GM10847 (cell line): ENCODE results near the gene KIRREL1.

ENCODE experiments used
- POLR2A ChIP-seq: IDR thresholded peaks from 2 replicates; pipeline ENCODE4 v1.6.1; 2011; ENCODE audit not compliant: insufficient read length; ENCODE audit errors: extremely low read depth

Gene KIRREL1

DNA sequence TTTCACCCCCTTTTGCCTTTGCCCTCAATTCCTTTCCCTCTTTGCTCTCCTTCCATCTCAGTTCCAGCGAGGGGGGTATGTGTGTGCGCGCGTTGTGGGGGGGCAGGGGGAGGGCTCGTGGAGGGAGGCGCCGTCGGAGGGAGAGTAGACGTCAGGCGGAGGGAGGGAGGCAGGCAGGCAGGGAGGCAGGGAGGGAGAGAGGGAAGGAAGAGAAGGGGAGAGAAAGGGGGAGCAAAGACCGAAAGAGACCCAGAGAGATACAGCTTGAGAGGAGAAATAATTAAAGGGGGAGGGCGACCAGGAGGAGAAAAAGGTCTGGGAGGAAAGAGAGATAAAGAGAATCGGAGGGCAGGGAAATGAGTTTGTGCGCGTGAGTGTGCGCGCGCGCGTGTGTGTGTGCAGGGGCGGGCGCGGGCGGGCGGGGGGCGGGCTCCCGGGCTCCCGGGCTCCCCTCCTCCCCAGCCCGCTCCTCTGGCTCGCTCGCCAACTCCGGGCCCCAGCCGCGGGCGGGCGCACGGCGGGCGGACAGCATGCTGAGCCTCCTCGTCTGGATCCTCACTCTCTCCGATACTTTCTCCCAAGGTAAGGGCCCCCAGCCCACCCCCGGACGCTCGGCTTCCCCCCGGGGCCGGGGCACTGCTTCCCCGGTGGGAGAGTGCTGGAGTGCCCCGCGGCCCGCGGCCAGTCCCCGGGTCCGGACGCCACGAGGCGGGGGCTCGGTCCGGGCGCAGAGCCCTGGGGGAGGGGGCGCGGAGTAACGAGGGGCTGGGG is at the start of gene KIRREL1:
Gene KIRREL1, plus strand, starts transcription at position 499 of the 771 bp plus-strand sequence. Its CDS starts 32 bp downstream, at position 531.
- TF ChIP-seq POLR2A, result no peak

DNA sequence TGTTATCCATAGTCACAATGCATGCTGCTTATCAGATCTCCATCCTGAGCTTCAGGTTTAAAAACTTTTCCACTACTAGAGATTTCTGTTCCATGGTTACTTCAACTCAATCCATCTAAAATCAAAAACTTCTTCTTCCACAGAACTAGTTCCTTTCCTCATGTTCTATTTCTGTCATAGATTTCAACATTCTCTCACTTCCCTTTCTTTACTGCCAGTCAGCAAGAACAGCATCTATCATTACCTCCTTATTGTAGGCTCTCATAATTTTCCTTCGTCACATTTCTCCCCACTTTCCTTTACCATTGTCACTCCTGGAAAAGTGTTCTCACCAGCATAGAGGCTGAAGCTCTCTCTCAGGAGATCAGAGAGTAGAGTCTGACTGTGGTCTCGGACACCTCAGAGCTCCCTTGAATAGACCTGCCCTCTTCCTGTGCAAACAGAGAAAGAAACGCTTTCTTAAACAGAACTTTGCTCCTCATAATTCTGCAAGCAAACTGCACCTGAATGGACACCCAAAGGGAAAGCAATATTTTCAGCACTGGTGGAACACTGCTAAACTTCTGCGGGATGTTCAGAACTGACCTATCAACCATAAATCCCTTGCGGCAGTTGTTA is 48.7 kb upstream of the KIRREL1 start:
- no peak for TF ChIP-seq POLR2A

DNA sequence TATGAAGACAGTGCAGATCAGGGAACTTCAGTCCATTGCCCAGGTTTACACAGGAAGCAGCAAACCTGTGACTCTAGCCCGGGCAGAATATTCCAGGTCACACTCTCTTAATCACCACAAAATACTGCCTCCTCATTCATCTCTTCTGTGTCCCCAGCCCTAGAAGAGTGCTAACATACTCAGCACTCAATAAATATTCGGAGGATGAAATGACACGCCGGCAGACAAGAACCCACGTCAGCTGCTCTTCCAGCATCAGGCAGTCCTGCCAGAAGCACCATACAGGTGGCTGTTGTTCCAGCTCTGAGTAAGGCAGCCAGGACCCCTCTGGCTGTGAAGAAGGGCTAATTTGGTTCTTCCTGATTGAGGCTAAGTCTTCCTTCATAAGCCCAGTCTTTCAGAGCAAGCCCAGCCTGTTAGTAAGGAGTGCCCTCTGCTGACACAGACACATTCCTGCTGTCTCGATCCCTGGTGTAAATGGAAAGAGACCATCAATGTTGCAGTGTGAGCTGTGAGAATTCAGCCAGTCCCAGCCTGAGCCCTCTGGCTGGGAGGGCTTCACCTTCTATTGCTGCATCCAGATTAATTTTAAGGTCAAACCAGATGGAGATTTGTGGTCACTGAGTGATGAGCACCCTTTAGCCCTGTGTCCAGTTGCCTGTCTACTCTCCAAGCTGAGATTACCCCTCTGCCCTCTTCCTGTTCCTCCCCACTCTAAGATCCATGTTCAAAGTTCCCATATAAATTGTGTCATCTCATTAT is 45.0 kb upstream of the KIRREL1 start:
- TF ChIP-seq POLR2A, result no peak

DNA sequence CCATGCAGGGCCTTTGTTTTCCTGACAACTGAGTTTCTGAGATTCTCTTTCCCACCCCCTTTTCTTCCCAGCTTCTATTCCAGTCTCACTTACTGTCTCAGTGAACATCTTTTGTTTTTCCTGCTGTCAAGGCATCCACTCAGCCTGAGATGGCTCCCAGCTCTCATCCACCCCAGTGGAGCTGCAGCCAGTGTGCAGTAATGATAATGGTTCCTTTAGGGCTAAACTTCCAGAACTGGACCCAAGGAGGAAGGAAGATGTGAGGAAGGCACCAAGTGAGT is 44.4 kb upstream of the KIRREL1 start:
- TF ChIP-seq POLR2A, result no peak

DNA sequence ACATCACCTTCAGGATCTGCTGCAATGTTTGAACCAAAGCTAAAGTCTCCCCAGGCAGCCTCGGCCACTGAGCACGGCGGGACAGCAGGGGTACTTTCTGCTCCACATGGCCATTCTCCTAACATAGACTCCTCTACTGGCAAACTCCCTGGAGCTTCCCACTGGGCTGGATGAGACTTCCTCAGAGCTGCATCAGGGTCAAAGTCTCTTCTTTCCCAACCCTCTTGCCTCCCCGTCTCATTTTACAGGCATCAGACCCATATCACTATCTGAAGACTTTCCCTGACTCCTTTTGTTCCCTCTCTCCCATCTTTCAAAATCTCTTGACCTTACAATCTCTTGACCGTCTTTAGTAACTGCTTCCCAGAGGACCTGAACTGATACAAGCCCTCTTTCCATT is 42.2 kb upstream of the KIRREL1 start:
- no peak for TF ChIP-seq POLR2A

DNA sequence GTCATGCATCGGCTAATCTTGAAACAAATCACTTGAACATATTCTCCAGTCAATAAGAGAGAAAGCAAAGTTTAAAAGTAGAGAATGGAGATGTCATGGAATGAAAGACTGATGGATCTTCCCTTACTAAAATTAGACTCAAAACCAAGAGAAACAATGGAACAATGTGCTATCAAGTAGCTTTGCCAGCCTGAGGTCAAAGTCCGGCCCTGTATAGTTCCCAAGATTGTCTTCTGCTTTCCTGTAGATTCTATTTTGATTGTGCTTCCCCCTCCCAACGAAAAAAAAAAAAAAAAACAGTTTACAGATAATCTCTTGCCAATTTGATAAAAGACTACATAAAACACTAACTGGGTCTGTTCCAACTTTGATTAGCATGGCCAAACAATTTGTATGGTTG is 40.8 kb upstream of the KIRREL1 start:
- no peak for TF ChIP-seq POLR2A

DNA sequence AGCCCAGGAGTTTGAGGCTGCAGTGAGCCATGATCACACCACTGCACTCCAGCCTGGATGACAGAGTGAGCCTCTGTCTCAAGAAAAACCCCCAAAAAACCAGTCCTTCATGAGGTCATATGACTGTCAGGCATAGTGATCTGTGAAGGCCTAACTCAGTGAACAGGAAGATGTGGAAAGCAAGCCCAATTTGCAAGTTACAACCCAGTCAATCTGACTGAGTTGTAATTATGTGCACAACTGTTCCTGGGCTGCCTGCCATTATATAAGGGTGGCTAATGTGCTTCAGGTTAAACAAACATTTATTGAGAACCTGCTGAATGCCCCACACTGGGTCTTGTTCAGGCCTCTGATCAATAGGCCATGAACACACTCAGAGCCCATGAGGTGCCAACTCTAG is 38.2 kb upstream of the KIRREL1 start:
- TF ChIP-seq POLR2A, result no peak

DNA sequence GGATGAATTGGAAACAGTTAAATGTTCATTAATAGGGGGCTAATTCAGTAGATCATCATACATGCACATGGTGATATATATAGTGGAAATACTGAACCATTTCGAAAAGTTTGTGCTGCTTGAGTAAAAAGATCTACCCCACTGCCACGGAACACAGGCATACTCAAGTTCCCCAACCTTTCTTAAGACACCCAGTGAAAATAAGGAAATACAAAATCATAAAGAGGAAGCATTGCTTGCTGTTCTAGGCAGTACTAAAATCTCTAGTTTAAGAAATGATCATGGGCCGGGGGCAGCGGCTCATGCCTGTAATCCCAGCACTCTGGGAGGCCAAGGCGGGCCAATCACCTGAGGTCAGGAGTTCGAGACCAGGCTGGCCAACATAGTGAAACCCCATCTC is 37.6 kb upstream of the KIRREL1 start:
- no peak for TF ChIP-seq POLR2A

DNA sequence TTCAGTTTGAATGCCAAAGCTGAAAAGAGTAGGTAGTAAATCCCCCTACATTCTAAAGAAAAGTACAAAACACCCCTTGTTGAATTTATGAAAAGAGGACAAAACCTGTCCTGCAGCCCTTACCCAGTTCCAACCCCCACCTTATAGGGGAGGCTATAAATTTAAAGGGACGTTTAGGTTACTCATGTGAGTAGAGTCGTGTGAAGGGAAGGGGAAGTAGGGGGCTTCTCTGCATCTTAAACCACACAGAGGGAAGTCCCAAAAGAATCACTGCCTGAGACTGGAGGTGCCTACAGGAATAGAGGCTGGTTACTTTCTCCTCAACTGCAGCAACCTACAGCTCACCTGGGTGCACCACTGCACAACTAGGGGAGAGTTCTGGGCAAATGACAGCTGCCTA is 36.7 kb upstream of the KIRREL1 start:
- TF ChIP-seq POLR2A, result no peak

DNA sequence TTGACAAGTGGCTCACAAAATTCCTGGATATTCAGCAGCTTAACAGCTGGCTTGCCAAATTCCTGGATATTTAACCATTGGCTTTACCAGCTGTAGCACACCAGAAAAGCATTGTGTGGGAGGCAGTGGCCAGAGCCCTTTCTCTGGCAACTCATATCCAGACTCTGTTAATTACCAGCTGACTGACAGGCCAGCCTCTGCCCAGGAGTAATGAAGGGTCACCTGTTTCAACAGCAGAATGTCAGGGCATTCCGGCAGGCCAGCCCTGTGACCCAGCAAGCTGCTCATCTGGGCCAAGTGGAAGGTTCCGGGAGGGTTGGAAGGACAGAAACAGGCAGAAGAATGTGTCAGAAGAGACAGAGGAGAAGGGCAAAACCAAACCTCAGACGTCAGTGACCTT is 35.2 kb upstream of the KIRREL1 start:
- TF ChIP-seq POLR2A, result no peak

DNA sequence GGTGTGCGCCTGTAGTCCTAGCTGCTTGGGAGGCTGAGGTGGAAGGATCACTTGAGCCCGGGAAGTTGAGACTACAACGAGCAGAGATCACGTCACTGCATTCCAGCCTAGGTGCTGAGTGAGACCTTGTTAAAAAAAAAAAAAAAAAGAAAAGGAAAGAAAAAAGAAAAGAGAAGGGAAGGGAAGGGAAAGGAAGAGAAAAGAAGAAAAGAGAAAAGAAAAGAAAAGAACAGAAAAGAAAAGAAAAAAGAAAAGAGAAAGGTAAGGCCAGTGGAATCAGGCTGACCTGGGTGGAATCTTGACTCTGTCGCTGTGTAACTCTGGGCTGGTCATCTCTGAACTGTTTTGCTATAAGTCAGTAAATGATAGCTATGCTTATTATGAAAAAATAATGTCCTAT is 33.7 kb upstream of the KIRREL1 start:
- TF ChIP-seq POLR2A, result no peak

DNA sequence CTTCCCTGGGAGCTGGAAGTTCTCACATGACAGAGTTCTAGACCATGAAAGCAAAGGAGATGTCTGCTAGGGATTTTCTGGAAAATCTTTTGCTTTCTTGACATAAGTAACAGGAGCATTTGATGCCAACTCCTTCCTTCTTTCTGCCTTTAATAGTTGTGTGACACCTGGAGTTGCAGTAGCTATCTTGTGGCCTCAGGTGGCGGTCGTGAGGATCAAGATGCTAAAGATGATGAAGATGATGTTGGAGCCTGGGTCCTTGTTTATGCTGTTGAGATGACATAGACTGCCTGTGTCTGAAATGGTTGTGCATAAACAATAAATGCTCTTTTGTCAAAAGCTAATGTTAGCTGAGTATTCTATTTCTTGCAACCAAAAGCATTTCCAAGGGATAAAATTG is 32.7 kb upstream of the KIRREL1 start:
- no peak for TF ChIP-seq POLR2A

DNA sequence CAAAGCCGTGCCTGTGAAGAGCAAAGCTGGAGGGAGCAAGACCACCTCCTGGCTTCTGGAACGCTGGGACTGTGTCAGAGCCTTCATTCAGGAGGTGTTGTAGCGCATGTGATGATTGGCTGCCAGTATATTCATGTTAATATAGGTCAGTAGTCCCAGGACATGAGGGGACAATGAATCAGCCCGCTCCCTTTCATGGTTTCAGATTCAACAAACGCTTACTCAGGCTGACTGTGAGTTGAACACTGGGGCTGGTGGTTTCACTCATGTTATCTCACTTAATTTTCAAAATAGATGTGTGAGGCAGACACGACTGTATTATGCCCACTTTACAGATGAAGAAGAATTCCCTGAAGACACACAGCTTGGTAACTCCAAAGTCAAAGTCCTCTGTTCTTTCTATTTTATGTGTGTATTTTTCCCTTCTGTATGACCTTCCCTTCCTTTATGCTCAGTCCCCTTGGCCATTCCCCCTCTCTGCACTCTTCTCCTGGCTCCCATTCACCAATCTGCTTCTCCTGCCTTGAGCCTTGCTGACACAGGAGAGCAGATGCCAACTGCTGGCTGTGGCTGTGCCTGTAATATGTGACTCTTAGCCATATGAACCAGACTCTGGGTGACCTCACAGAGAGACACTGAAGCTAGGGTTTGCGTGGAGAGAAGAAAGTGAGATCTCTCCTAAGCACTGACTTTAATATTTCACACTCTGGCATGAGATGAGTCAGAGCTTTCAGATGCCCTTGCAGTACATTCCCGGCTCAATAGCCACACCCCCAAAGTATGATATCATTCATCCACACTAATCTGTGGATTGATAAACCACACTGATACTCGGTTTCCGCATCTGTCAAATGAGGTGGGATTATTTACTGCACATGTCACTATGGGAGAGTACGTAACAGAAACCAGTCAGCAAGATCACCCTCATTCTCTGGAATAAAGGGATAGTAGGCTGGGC is 31.4 kb upstream of the KIRREL1 start:
- TF ChIP-seq POLR2A, result no peak

DNA sequence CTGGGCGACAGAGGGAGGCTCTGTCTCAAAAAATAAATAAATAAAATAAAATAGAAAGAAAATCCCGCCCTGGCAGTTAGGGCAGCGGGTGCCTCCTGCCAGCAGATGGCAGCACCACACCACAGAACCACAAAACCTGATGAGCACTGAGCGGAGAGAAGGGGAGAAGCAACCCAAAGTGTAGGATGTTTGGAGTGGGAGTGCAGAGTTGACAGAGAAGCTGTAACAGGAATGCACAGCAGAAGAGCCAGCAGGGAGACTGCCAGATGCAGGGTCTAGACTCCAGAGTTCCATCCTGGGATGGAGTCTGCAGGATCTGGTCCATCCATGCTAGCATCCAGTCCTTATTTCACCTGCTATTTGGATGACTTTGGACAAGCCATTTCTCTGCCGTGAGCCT is 29.7 kb upstream of the KIRREL1 start:
- no peak for TF ChIP-seq POLR2A

DNA sequence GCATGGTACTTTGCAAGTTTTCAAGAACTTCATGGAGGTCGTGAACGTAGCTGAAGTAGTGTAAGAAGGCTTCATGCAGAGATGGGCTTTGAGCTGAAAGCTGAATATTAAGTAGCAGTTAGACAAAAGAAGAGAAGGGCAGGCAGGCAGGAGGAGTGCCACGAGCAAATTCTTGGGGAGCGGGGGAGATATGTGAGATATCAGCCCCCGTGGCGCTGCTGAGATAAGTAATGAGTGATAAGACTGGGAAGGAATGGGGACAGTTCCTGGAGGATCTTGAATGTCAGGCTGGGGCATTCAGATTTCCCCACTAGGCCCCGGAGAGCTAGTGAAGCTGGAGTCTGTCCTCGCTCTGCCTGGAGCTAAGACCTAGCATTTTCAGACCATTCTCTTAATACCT is 27.9 kb upstream of the KIRREL1 start:
- no peak for TF ChIP-seq POLR2A
